Glutamatergic neuron (in vitro differentiated cells): ENCODE data around the gene RPS26. TPM values are rescaled to one million over a fixed set of nuclear protein-coding genes. Genes with fewer than 3 reads are reported as not detected.

Source experiments
- DNase-seq: peaks from one replicate; pipeline ENCODE4 v3.0.0; 2022
- H3K27ac Mint-ChIP-seq: one replicate; pipeline ENCODE4 v1.8.0; 2020; ENCODE audit warnings: mild to moderate bottlenecking, mixed read lengths, inconsistent platforms; ENCODE audit not compliant: unreplicated experiment
- H3K27me3 Mint-ChIP-seq: one replicate; pipeline ENCODE4 v1.8.0; 2020; ENCODE audit warnings: mild to moderate bottlenecking, moderate library complexity, mixed read lengths, inconsistent platforms; ENCODE audit not compliant: unreplicated experiment
- H3K36me3 Mint-ChIP-seq: one replicate; pipeline ENCODE4 v1.8.0; 2020; ENCODE audit warnings: mild to moderate bottlenecking, mixed read lengths, inconsistent platforms; ENCODE audit not compliant: unreplicated experiment
- H3K4me1 Mint-ChIP-seq: one replicate; pipeline ENCODE4 v1.8.0; 2020; ENCODE audit warnings: mild to moderate bottlenecking, low read depth, mixed read lengths, inconsistent platforms; ENCODE audit not compliant: unreplicated experiment
- H3K4me3 Mint-ChIP-seq: one replicate; pipeline ENCODE4 v1.8.0; 2020; ENCODE audit warnings: mild to moderate bottlenecking, mixed read lengths, inconsistent platforms; ENCODE audit not compliant: unreplicated experiment
- H3K9me3 Mint-ChIP-seq: one replicate; pipeline ENCODE4 v1.8.0; 2020; ENCODE audit warnings: mild to moderate bottlenecking, moderate library complexity, mixed read lengths, inconsistent platforms; ENCODE audit not compliant: unreplicated experiment
- CTCF ChIP-seq: fragments of 200-600 bp; sonication (generic); IDR thresholded peaks from one replicate; pipeline ENCODE4 v1.5.0; 2021; ENCODE audit not compliant: partially characterized antibody, unreplicated experiment
- total RNA-seq: library from RNA; stranded (reverse); fragmentation: NEBNext Ultra II Directional; extraction: Animal tissue kit (Norgen Biotek cat#: 25700); gene quantifications from one replicate; pipeline ENCODE4 v1.2.1, GENCODE V29; 2021; ENCODE audit not compliant: unreplicated experiment

Gene RPS26
- total RNA-seq, 1 donor from 2014 or later: 29.8 TPM

GRCh38 chr12:56021889-56022497 is 19.7 kb upstream of the RPS26 start:
- TF ChIP-seq CTCF: no peak
- H3K4me3 Mint-ChIP-seq: peak overlapping the region; percentile 97
- no peak for DNase-seq
- no peaks in the 10 kb centered on the region for H3K36me3 Mint-ChIP-seq
- peaks cover 17% of the 10 kb centered on the region for H3K27me3 Mint-ChIP-seq
- peaks cover 11% of the 10 kb centered on the region for H3K9me3 Mint-ChIP-seq
- peak overlapping the region; percentile 100 for H3K27ac Mint-ChIP-seq
- H3K4me1 Mint-ChIP-seq: peaks cover 21% of the 10 kb centered on the region

- TF ChIP-seq CTCF: no peak
- H3K4me3 Mint-ChIP-seq: peak overlapping the region; percentile 5
- peaks cover 2% of the 10 kb centered on the region for H3K9me3 Mint-ChIP-seq
Observed at GRCh38 chr12:56028511-56029165, 13.1 kb upstream of the RPS26 start.

GRCh38 chr12:56029166-56029519 is 12.6 kb upstream of the RPS26 start:
- Mint-ChIP-seq H3K36me3 (no peaks in the 10 kb centered on the region), H3K9me3 (peaks cover 2% of the 10 kb centered on the region), H3K27ac (peak overlapping the region; percentile 62), H3K4me1 (peaks cover 9% of the 10 kb centered on the region), H3K27me3 (peaks cover 3% of the 10 kb centered on the region), H3K4me3 (peak overlapping the region; percentile 5)
- no peak for TF ChIP-seq CTCF
- no peak for DNase-seq

More at GRCh38 chr12:56028511-56029165, 13.1 kb upstream of the RPS26 start:
- Mint-ChIP-seq H3K4me1 (peaks cover 12% of the 10 kb centered on the region), H3K27ac (peak overlapping the region; percentile 62), H3K36me3 (no peaks in the 10 kb centered on the region), H3K27me3 (peaks cover 3% of the 10 kb centered on the region)
- no peak for DNase-seq

- peaks cover 3% of the 10 kb centered on the region for H3K27me3 Mint-ChIP-seq
- peak; percentile 74 for TF ChIP-seq CTCF
- peak overlapping the region; percentile 27 for H3K4me3 Mint-ChIP-seq
- DNase-seq: peak; percentile 55
- peaks cover 9% of the 10 kb centered on the region for H3K4me1 Mint-ChIP-seq
- H3K27ac Mint-ChIP-seq: no peak overlapping the region
- H3K9me3 Mint-ChIP-seq: peaks cover 2% of the 10 kb centered on the region
- H3K36me3 Mint-ChIP-seq: no peaks in the 10 kb centered on the region
Observed at GRCh38 chr12:56029666-56030293, 11.9 kb upstream of the RPS26 start.

- no peak for DNase-seq
- no peak overlapping the region for H3K27ac Mint-ChIP-seq
- peaks cover 3% of the 10 kb centered on the region for H3K27me3 Mint-ChIP-seq
- no peak for TF ChIP-seq CTCF
- no peak overlapping the region for H3K4me3 Mint-ChIP-seq
- peaks cover 9% of the 10 kb centered on the region for H3K4me1 Mint-ChIP-seq
- H3K9me3 Mint-ChIP-seq: peaks cover 2% of the 10 kb centered on the region
- peaks cover 4% of the 10 kb centered on the region for H3K36me3 Mint-ChIP-seq
Observed at GRCh38 chr12:56031987-56032386, 9.7 kb upstream of the RPS26 start.
